Measurements from ENCODE around the gene PHTF2. TPM values are rescaled to one million over a fixed set of nuclear protein-coding genes. Genes with fewer than 3 reads are reported as not detected.
"Not testable (repeated sequence)": the region's sequence is repeated elsewhere in the genome, so short reads cannot be mapped to it uniquely, and the experiment has no call there.

The PHTF2 gene
- total RNA-seq, 1 experiment from 2014 or later: 20.3 TPM

- DNase-seq: no peak
- Mint-ChIP-seq H3K9me3 (ENCODE audit: low read depth, unreplicated experiment) (no peaks in the 10 kb centered on the region), H3K4me1 (ENCODE audit: low read depth, unreplicated experiment) (peaks cover 12% of the 10 kb centered on the region), H3K27me3 (ENCODE audit: unreplicated experiment) (no peaks in the 10 kb centered on the region), H3K36me3 (ENCODE audit: insufficient read depth, unreplicated experiment) (no peaks in the 10 kb centered on the region), H3K4me3 (ENCODE audit: low read depth, unreplicated experiment) (no peak overlapping the region), H3K27ac (ENCODE audit: unreplicated experiment) (no peak overlapping the region)
- no TSS peak for BruUV-seq (replicated peaks)
- CTCF ChIA-PET: interaction anchor here (0.9 kb wide), 1 partner anchor 10 kb away, joined by 8 read pairs; no protein-coding TSS in a partner anchor
- intact Hi-C loops (cut with micrococcal nuclease; ENCODE audit: unreplicated experiment): no loop called here
- TF ChIP-seq, protein P1, sequence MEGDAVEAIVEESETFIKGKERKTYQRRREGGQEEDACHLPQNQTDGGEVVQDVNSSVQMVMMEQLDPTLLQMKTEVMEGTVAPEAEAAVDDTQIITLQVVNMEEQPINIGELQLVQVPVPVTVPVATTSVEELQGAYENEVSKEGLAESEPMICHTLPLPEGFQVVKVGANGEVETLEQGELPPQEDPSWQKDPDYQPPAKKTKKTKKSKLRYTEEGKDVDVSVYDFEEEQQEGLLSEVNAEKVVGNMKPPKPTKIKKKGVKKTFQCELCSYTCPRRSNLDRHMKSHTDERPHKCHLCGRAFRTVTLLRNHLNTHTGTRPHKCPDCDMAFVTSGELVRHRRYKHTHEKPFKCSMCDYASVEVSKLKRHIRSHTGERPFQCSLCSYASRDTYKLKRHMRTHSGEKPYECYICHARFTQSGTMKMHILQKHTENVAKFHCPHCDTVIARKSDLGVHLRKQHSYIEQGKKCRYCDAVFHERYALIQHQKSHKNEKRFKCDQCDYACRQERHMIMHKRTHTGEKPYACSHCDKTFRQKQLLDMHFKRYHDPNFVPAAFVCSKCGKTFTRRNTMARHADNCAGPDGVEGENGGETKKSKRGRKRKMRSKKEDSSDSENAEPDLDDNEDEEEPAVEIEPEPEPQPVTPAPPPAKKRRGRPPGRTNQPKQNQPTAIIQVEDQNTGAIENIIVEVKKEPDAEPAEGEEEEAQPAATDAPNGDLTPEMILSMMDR (IDR thresholded peaks at IDR 0.05; ENCODE audit: unreplicated experiment): no peak
Measured at GRCh38 chr7:77993838-77994237, 195.3 kb downstream of the PHTF2 start.

- no TSS peak for BruUV-seq (replicated peaks)
- no peak for DNase-seq
- Mint-ChIP-seq H3K4me3 (ENCODE audit: low read depth, unreplicated experiment) (no peak overlapping the region), H3K9me3 (ENCODE audit: low read depth, unreplicated experiment) (no peaks in the 10 kb centered on the region), H3K27ac (ENCODE audit: unreplicated experiment) (no peak overlapping the region), H3K36me3 (ENCODE audit: insufficient read depth, unreplicated experiment) (no peaks in the 10 kb centered on the region), H3K4me1 (ENCODE audit: low read depth, unreplicated experiment) (no peaks in the 10 kb centered on the region), H3K27me3 (ENCODE audit: unreplicated experiment) (no peaks in the 10 kb centered on the region)
- TF ChIP-seq, protein P1 (IDR thresholded peaks at IDR 0.05; ENCODE audit: unreplicated experiment): no peak
- intact Hi-C loops (cut with micrococcal nuclease; ENCODE audit: unreplicated experiment): no loop called here
- CTCF ChIA-PET: no interaction called here
Measured at GRCh38 chr7:77995717-77996116, 197.1 kb downstream of the PHTF2 start.

DNA sequence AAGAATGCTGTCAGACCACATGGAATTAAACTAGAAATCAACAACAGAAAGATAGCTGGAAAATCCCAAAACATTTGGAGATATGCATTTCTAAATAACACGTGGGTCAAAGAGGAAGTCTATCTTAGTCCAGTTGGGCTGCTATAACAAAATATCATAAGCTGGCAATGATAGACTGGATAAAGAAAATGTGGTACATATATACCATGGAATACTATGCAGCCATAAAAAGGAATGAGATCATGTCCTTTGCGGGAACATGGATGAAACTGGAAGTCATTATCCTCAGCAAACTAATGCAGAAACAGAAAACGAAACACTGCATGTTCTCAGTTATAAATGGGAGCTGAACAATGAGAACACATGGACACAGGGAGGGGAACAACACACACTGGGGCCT lies 200.6 kb downstream of the PHTF2 start:
- DNase-seq; H3K27ac Mint-ChIP-seq (ENCODE audit: unreplicated experiment); H3K36me3 Mint-ChIP-seq (ENCODE audit: insufficient read depth, unreplicated experiment); H3K27me3 Mint-ChIP-seq (ENCODE audit: unreplicated experiment); intact Hi-C loops (cut with micrococcal nuclease; ENCODE audit: unreplicated experiment); H3K4me1 Mint-ChIP-seq (ENCODE audit: low read depth, unreplicated experiment); H3K4me3 Mint-ChIP-seq (ENCODE audit: low read depth, unreplicated experiment); BruUV-seq (replicated peaks); CTCF ChIA-PET; H3K9me3 Mint-ChIP-seq (ENCODE audit: low read depth, unreplicated experiment): not testable (repeated sequence)

GRCh38 chr7:78002021-78002420 lies 203.4 kb downstream of the PHTF2 start:
- BruUV-seq (replicated peaks): no TSS peak
- Mint-ChIP-seq H3K36me3 (ENCODE audit: insufficient read depth, unreplicated experiment) (no peaks in the 10 kb centered on the region), H3K4me3 (ENCODE audit: low read depth, unreplicated experiment) (no peak overlapping the region), H3K9me3 (ENCODE audit: low read depth, unreplicated experiment) (no peaks in the 10 kb centered on the region), H3K4me1 (ENCODE audit: low read depth, unreplicated experiment) (no peaks in the 10 kb centered on the region), H3K27ac (ENCODE audit: unreplicated experiment) (no peak overlapping the region), H3K27me3 (ENCODE audit: unreplicated experiment) (no peaks in the 10 kb centered on the region)
- TF ChIP-seq, protein P1 (IDR thresholded peaks at IDR 0.05; ENCODE audit: unreplicated experiment): no peak
- no peak for DNase-seq
- intact Hi-C loops (cut with micrococcal nuclease; ENCODE audit: unreplicated experiment): no loop called here
- CTCF ChIA-PET: no interaction called here

- Mint-ChIP-seq H3K36me3 (ENCODE audit: insufficient read depth, unreplicated experiment) (no peaks in the 10 kb centered on the region), H3K27me3 (ENCODE audit: unreplicated experiment) (no peaks in the 10 kb centered on the region), H3K4me3 (ENCODE audit: low read depth, unreplicated experiment) (no peak overlapping the region), H3K9me3 (ENCODE audit: low read depth, unreplicated experiment) (no peaks in the 10 kb centered on the region), H3K4me1 (ENCODE audit: low read depth, unreplicated experiment) (no peaks in the 10 kb centered on the region), H3K27ac (ENCODE audit: unreplicated experiment) (no peak overlapping the region)
- intact Hi-C loops (cut with micrococcal nuclease; ENCODE audit: unreplicated experiment): no loop called here
- DNase-seq: no peak
- no TSS peak for BruUV-seq (replicated peaks)
- CTCF ChIA-PET: no interaction called here
- TF ChIP-seq, protein P1 (IDR thresholded peaks at IDR 0.05; ENCODE audit: unreplicated experiment): no peak
Measured at GRCh38 chr7:78002715-78003114, 204.1 kb downstream of the PHTF2 start.
